ENCODE measurements around the gene TACSTD2.
A peak's percentile ranks its signal among the peaks of the same experiment; 100 is the strongest.
"Not testable (repeated sequence)": the region's sequence is repeated elsewhere in the genome, so short reads cannot be mapped to it uniquely, and the experiment has no call there.

TACSTD2 gene

GRCh38 chr1:58596631-58597052 lies 19.6 kb upstream of the TACSTD2 start:
- Mint-ChIP-seq H3K27ac (no peak overlapping the region), H3K4me3 (no peak overlapping the region), H3K36me3 (peaks cover 2% of the 10 kb centered on the region), H3K27me3 (peaks cover 24% of the 10 kb centered on the region), H3K9me3 (peaks cover 9% of the 10 kb centered on the region), H3K4me1 (no peaks in the 10 kb centered on the region)

DNA sequence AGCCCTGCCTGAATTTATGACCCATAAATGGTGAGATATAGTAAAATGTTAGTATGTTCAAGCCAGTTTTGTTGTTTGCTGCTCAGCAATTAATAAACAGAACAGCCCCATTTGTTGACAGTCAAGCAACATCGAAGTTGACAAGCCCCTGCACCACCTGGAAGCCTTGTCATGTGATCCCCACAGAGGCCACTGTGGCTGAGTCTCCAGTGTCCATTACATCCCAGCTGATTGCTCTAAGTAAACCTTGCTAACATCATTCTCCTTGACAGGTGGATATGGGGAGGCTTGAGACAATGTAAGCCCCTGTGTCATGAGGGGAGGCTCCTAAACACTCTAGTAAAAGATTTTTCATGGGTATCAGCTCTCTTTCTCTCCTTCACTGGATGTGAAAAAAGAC lies 17.5 kb upstream of the TACSTD2 start:
- Mint-ChIP-seq H3K9me3 (no peaks in the 10 kb centered on the region), H3K27me3 (peaks cover 10% of the 10 kb centered on the region), H3K4me3 (no peak overlapping the region), H3K36me3 (no peaks in the 10 kb centered on the region), H3K4me1 (no peaks in the 10 kb centered on the region), H3K27ac (no peak overlapping the region)

DNA sequence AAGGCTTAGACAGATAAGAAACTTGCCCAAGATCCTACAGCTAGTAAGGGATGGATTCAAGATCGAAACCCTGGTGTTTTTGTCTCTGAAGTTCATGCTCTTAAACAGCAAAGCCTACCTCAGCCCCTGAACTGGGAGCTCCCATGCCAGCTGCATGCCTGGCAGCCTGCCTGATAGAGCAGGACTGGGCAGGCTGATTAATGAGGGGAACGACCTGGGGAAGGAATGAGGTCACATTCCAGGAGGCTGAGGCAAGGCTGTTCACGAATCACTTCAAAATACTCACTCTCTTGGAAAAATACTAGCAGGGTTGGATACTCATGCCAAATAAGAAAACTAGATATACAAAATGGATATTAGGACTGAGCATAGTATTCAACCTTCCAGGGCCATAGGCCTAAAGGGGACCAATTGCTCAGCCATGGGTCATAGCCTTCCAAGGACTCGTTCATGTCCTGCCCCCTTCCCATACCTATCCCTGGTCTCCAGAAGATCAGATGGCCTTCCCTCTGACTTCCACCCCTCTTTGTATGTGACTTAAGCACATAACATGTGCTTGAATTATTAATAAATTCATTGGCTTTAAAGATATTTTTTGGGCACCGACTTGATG lies 15.6 kb upstream of the TACSTD2 start:
- Mint-ChIP-seq H3K27me3 (peaks cover 5% of the 10 kb centered on the region), H3K36me3 (no peaks in the 10 kb centered on the region), H3K4me1 (no peaks in the 10 kb centered on the region), H3K4me3 (no peak overlapping the region), H3K27ac (no peak overlapping the region), H3K9me3 (no peaks in the 10 kb centered on the region)

- Mint-ChIP-seq H3K27ac (no peak overlapping the region), H3K4me3 (no peak overlapping the region), H3K9me3 (no peaks in the 10 kb centered on the region), H3K27me3 (peaks cover 5% of the 10 kb centered on the region), H3K36me3 (no peaks in the 10 kb centered on the region), H3K4me1 (no peaks in the 10 kb centered on the region)
Measured at GRCh38 chr1:58591806-58592205, 14.8 kb upstream of the TACSTD2 start.

GRCh38 chr1:58590019-58590418 lies 13.0 kb upstream of the TACSTD2 start:
- Mint-ChIP-seq H3K4me1 (no peaks in the 10 kb centered on the region), H3K27ac (no peak overlapping the region), H3K4me3 (no peak overlapping the region), H3K36me3 (no peaks in the 10 kb centered on the region), H3K27me3 (peaks cover 8% of the 10 kb centered on the region), H3K9me3 (no peaks in the 10 kb centered on the region)

DNA sequence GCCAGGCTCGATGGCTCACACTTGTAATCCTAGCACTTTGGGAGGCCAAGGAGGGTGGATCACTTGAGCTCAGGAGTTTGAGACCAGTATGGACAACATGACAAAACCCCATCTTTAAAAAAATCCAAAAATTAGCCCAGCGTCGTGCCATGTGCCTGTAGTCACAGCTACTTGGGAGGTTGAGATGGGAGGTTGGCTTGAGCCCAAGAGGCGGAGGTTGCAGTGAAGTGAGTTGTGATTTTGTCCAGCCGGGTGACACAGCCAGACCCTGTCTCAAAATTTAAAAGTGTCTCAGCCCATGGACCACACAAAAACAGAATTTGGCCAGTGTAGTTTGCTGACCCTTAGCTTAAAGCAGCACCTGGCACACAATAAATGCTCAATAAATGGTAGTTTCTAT lies 11.3 kb upstream of the TACSTD2 start:
- Mint-ChIP-seq H3K36me3 (no peaks in the 10 kb centered on the region), H3K4me1 (peaks cover 4% of the 10 kb centered on the region), H3K4me3 (no peak overlapping the region), H3K9me3 (no peaks in the 10 kb centered on the region), H3K27me3 (peaks cover 11% of the 10 kb centered on the region), H3K27ac (no peak overlapping the region)

- H3K9me3 Mint-ChIP-seq = no peaks in the 10 kb centered on the region
- peaks cover 4% of the 10 kb centered on the region for H3K4me1 Mint-ChIP-seq
- H3K4me3 Mint-ChIP-seq = no peak overlapping the region
- no peak overlapping the region for H3K27ac Mint-ChIP-seq
- H3K27me3 Mint-ChIP-seq = peaks cover 8% of the 10 kb centered on the region
- no peaks in the 10 kb centered on the region for H3K36me3 Mint-ChIP-seq
Measured at GRCh38 chr1:58587667-58588066, 10.6 kb upstream of the TACSTD2 start.

GRCh38 chr1:58586271-58586670 lies 9.2 kb upstream of the TACSTD2 start:
- Mint-ChIP-seq H3K27ac (no peak overlapping the region), H3K9me3 (no peaks in the 10 kb centered on the region), H3K4me3 (no peak overlapping the region), H3K36me3 (no peaks in the 10 kb centered on the region), H3K27me3 (peaks cover 8% of the 10 kb centered on the region), H3K4me1 (peaks cover 4% of the 10 kb centered on the region)

DNA sequence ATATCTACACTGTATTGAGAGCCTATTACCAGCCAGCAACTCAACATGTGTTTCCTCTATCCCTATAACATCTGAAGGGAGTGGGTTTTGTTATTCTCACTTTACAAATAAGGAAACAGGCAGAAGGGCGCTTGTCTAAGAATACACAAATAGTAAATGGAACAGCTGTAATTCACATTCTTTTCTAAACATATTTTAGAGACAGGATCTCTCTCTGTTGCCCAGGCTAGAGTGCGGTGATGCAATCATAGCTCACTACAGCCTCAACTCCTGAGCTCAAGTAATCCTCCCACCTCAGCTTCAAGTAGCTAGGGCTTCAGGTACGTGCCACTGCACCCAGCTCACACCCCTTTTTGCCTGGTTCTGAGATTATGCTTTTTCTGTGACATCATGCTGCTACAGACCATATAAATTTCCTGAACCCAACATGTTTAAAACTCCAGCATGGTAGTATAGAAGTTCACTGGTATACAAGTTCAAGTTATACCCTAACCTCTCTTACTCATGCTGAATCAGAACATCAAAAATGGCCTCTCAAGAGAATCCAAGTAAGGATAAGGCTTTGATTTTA lies 8.6 kb upstream of the TACSTD2 start:
- Mint-ChIP-seq H3K9me3 (no peaks in the 10 kb centered on the region), H3K4me3 (no peak overlapping the region), H3K4me1 (peaks cover 4% of the 10 kb centered on the region), H3K27ac (no peak overlapping the region), H3K36me3 (no peaks in the 10 kb centered on the region), H3K27me3 (peaks cover 8% of the 10 kb centered on the region)

DNA sequence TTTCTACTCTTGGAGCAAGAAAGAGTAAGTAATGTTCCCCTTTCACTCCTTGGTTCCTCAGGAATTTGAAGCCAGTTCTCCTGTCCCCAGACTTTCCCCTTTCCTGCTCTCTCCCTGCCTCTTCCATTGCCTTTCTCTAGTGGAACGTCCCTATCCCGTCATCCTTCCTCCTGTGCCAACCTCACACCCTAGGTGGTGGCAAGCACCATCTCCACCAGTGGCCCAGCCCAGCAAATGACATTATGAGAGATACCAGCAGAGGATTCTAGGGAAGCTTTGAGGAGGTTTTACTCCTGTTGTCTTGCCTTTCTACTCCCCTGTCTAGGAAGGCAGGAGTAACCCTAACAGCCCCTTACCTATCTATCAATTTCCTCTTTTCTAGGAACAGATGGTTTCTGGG lies 8.1 kb upstream of the TACSTD2 start:
- Mint-ChIP-seq H3K4me1 (peaks cover 4% of the 10 kb centered on the region), H3K4me3 (no peak overlapping the region), H3K9me3 (no peaks in the 10 kb centered on the region), H3K27ac (no peak overlapping the region), H3K36me3 (no peaks in the 10 kb centered on the region), H3K27me3 (peaks cover 8% of the 10 kb centered on the region)

DNA sequence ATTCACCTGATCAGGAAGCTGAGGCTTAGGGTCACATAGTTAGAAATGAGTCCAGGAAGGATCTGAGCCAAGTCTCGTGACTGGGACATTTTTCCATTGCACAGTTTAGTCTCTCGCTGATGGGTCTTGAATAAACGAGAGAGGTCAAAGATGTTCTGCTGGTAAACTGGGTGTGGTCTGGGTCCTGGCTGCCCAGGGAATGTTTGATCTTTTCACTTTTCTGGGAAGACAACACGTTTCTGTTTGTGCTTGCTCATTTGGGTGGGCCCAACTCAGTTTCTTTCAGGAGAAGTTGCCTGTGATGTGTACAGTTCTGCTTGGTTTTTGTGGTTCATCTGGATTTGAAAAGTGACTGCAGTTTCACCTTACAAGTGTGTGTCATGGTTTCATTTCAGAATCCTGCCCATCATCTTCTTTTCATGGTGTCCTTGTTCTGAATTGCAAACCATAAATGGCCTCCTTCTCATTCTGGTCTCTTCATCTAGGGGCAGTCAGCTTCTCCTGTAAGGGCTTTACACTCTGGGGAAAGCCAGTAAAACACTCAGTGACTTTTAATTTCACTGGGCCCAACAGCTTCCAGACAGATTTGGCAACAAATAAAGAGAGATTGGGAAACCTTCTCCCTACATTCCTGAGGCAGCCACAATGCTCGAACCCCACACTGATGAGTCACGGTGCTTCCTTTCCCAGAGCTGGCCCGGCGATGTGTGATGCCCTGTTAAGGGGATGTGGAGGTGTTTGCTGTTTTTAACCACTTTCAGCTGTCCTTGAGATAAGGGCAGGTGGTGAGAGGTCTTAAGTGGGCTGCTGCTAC lies 7.2 kb upstream of the TACSTD2 start:
- Mint-ChIP-seq H3K36me3 (no peaks in the 10 kb centered on the region), H3K27ac (no peak overlapping the region), H3K4me3 (no peak overlapping the region), H3K4me1 (peaks cover 4% of the 10 kb centered on the region), H3K9me3 (no peaks in the 10 kb centered on the region), H3K27me3 (peaks cover 13% of the 10 kb centered on the region)

DNA sequence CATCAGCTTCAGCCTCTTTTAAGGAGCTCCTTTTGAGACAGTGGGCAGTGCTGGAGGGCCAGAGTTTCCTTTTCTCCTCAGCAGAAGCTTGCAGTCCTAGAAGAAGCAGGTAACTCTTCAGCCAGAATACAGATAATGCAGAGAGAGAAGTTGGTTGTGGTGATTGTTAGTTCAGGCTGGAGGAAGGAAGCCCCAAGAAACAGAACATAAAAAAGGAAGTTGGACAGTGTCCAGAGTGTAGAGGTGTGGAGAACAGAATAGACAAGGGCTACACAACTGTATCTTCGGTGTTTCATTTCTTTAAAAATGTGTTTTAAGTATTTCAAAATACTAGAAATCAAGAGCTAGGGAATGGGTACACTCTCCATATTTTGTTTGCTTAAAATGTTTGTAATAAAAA lies 6.4 kb upstream of the TACSTD2 start:
- peaks cover 4% of the 10 kb centered on the region for H3K4me1 Mint-ChIP-seq
- H3K36me3 Mint-ChIP-seq = no peaks in the 10 kb centered on the region
- H3K27me3 Mint-ChIP-seq = peaks cover 17% of the 10 kb centered on the region

DNA sequence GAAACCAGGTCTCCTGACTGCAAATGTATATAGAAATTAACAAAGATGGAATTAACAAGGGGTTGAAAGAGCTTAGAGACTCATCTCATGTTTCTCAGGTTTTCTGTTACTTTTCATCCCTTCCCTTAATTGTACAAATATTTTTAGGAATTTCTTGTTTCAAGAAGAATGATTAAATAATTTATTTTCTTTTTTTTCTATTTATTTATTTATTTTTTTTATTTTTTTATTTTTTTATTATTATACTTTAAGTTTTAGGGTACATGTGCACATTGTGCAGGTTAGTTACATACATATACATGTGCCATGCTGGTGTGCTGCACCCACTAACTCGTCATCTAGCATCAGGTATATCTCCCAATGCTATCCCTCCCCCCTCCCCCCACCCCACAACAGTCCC lies 5.1 kb upstream of the TACSTD2 start:
- peaks cover 26% of the 10 kb centered on the region for H3K27me3 Mint-ChIP-seq
- H3K4me3 Mint-ChIP-seq, H3K36me3 Mint-ChIP-seq, H3K9me3 Mint-ChIP-seq, H3K27ac Mint-ChIP-seq: not testable (repeated sequence)
- H3K4me1 Mint-ChIP-seq = peaks cover 15% of the 10 kb centered on the region

More for the DNA sequence above, 6.4 kb upstream of the TACSTD2 start:
- Mint-ChIP-seq H3K4me3 (no peak overlapping the region), H3K27ac (no peak overlapping the region), H3K9me3 (no peaks in the 10 kb centered on the region)

GRCh38 chr1:58581641-58582040 lies 4.6 kb upstream of the TACSTD2 start:
- H3K36me3 Mint-ChIP-seq = no peaks in the 10 kb centered on the region
- H3K4me1 Mint-ChIP-seq = peaks cover 15% of the 10 kb centered on the region
- peaks cover 26% of the 10 kb centered on the region for H3K27me3 Mint-ChIP-seq
- no peak overlapping the region for H3K4me3 Mint-ChIP-seq
- H3K27ac Mint-ChIP-seq = no peak overlapping the region
- no peaks in the 10 kb centered on the region for H3K9me3 Mint-ChIP-seq

GRCh38 chr1:58580186-58580585 lies 3.1 kb upstream of the TACSTD2 start:
- peaks cover 34% of the 10 kb centered on the region for H3K27me3 Mint-ChIP-seq
- H3K27ac Mint-ChIP-seq = no peak overlapping the region
- H3K36me3 Mint-ChIP-seq = no peaks in the 10 kb centered on the region
- H3K4me1 Mint-ChIP-seq = peaks cover 28% of the 10 kb centered on the region
- H3K4me3 Mint-ChIP-seq = no peak overlapping the region
- H3K9me3 Mint-ChIP-seq = no peaks in the 10 kb centered on the region

DNA sequence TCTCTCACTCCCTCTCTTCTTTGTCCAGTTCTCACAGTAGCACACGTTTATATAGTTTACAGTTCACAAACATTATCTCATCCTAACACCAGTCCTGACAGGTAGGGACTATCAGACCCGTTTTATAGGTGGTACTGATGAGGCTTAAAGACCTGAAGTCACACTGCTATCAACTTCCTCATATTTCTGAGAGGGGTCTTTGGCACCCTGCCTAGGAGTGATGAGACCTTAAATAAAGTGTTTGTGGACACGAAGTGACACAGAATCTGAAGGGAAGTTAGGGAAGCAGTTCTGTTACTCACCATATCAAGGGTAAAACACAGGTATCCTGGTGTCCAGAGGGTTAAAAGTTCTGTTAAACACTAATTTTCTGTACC lies 590 bp upstream of the TACSTD2 start:
- H3K9me3 Mint-ChIP-seq = no peaks in the 10 kb centered on the region
- peaks cover 36% of the 10 kb centered on the region for H3K27me3 Mint-ChIP-seq
- H3K4me1 Mint-ChIP-seq = peaks cover 40% of the 10 kb centered on the region
- H3K27ac Mint-ChIP-seq = no peak overlapping the region
- no peaks in the 10 kb centered on the region for H3K36me3 Mint-ChIP-seq
- H3K4me3 Mint-ChIP-seq = peak overlapping the region; percentile 61
